ENCODE results near the gene IL1RAPL2. TPM values are rescaled to one million over a fixed set of nuclear protein-coding genes. Genes with fewer than 3 reads are reported as not detected.

The IL1RAPL2 gene
- total RNA-seq, 1 donor from 2014 or later: 0.58 TPM

DNA sequence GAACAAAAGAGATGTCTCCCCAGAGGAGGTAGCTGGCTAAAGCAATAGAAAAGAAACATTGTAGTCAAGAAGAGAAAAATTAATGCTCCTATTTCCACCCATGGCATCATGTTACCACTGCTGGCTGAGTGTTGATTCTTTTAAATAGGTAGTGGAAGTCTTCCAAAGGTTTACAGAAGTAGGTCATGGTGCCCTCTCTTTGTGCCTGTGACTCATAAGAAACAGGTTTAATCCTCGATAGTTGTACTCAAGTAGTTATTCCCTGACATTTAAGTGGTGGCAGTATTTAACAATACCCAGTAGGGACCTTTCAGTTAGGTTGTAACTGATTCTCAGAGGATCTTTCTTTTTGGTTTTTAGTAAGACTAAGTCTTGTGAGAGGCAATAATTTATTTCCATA, 406.7 kb downstream of the IL1RAPL2 start:
- Mint-ChIP-seq H3K4me3 (no peak overlapping the region), H3K27ac (ENCODE audit: unreplicated experiment) (no peak overlapping the region)

GRCh38 chrX:104987063-104987462, 421.1 kb downstream of the IL1RAPL2 start:
- Mint-ChIP-seq H3K4me3 (no peak overlapping the region), H3K36me3 (ENCODE audit: low read depth) (no peaks in the 10 kb centered on the region), H3K27me3 (ENCODE audit: low read depth) (no peaks in the 10 kb centered on the region), H3K27ac (ENCODE audit: unreplicated experiment) (no peak overlapping the region), H3K9me3 (peaks cover 2% of the 10 kb centered on the region), H3K4me1 (no peaks in the 10 kb centered on the region)
- TF ChIP-seq, protein P1, sequence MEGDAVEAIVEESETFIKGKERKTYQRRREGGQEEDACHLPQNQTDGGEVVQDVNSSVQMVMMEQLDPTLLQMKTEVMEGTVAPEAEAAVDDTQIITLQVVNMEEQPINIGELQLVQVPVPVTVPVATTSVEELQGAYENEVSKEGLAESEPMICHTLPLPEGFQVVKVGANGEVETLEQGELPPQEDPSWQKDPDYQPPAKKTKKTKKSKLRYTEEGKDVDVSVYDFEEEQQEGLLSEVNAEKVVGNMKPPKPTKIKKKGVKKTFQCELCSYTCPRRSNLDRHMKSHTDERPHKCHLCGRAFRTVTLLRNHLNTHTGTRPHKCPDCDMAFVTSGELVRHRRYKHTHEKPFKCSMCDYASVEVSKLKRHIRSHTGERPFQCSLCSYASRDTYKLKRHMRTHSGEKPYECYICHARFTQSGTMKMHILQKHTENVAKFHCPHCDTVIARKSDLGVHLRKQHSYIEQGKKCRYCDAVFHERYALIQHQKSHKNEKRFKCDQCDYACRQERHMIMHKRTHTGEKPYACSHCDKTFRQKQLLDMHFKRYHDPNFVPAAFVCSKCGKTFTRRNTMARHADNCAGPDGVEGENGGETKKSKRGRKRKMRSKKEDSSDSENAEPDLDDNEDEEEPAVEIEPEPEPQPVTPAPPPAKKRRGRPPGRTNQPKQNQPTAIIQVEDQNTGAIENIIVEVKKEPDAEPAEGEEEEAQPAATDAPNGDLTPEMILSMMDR (conservative IDR thresholded peaks at IDR 0.05): no peak
- no peak for DNase-seq (ENCODE audit: low read depth, low spot score)

More for the DNA sequence above, 406.7 kb downstream of the IL1RAPL2 start:
- peaks cover 4% of the 10 kb centered on the region for H3K9me3 Mint-ChIP-seq
- TF ChIP-seq, protein P1 (conservative IDR thresholded peaks at IDR 0.05): no peak
- DNase-seq (ENCODE audit: low read depth, low spot score): no peak
- no peaks in the 10 kb centered on the region for H3K4me1 Mint-ChIP-seq
- no peaks in the 10 kb centered on the region for H3K36me3 Mint-ChIP-seq (ENCODE audit: low read depth)
- H3K27me3 Mint-ChIP-seq (ENCODE audit: low read depth): no peaks in the 10 kb centered on the region

DNA sequence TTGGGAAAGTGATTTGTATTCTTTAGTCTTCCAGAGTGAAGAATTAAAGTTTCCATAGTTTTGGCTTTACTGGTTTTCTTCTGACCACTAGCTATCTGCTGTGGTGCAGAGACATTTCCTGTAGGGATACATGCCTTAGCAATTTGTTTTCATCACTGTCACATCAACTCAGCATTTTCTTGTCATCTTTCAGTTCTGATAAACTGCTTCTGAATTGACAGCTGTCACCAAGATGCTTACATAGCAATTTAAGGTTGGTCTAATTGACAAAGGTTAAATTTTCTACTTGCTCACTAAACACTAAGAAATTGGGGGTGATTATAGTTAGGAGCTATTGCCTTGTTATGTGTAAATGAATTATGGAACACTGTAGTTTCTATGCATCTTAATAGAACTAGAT, 422.0 kb downstream of the IL1RAPL2 start:
- TF ChIP-seq, protein P1 (conservative IDR thresholded peaks at IDR 0.05): no peak
- Mint-ChIP-seq H3K27me3 (ENCODE audit: low read depth) (no peaks in the 10 kb centered on the region), H3K4me1 (no peaks in the 10 kb centered on the region), H3K4me3 (no peak overlapping the region), H3K27ac (ENCODE audit: unreplicated experiment) (no peak overlapping the region), H3K9me3 (no peaks in the 10 kb centered on the region), H3K36me3 (ENCODE audit: low read depth) (no peaks in the 10 kb centered on the region)
- no peak for DNase-seq (ENCODE audit: low read depth, low spot score)

GRCh38 chrX:104995546-104995945, 429.5 kb downstream of the IL1RAPL2 start:
- Mint-ChIP-seq H3K27ac (ENCODE audit: unreplicated experiment) (no peak overlapping the region), H3K4me3 (no peak overlapping the region), H3K9me3 (peaks cover 3% of the 10 kb centered on the region), H3K4me1 (no peaks in the 10 kb centered on the region), H3K36me3 (ENCODE audit: low read depth) (peaks cover 3% of the 10 kb centered on the region), H3K27me3 (ENCODE audit: low read depth) (no peaks in the 10 kb centered on the region)
- DNase-seq (ENCODE audit: low read depth, low spot score): no peak
- TF ChIP-seq, protein P1 (conservative IDR thresholded peaks at IDR 0.05): no peak

GRCh38 chrX:105006103-105006502, 440.1 kb downstream of the IL1RAPL2 start:
- Mint-ChIP-seq H3K27ac (ENCODE audit: unreplicated experiment) (no peak overlapping the region), H3K9me3 (peaks cover 8% of the 10 kb centered on the region), H3K27me3 (ENCODE audit: low read depth) (no peaks in the 10 kb centered on the region), H3K36me3 (ENCODE audit: low read depth) (no peaks in the 10 kb centered on the region), H3K4me3 (no peak overlapping the region), H3K4me1 (no peaks in the 10 kb centered on the region)
- no peak for DNase-seq (ENCODE audit: low read depth, low spot score)
- TF ChIP-seq, protein P1 (conservative IDR thresholded peaks at IDR 0.05): no peak

- Mint-ChIP-seq H3K9me3 (peaks cover 8% of the 10 kb centered on the region), H3K36me3 (ENCODE audit: low read depth) (no peaks in the 10 kb centered on the region), H3K27me3 (ENCODE audit: low read depth) (no peaks in the 10 kb centered on the region), H3K4me1 (no peaks in the 10 kb centered on the region), H3K4me3 (no peak overlapping the region), H3K27ac (ENCODE audit: unreplicated experiment) (no peak overlapping the region)
- DNase-seq (ENCODE audit: low read depth, low spot score): no peak
- TF ChIP-seq, protein P1 (conservative IDR thresholded peaks at IDR 0.05): no peak
Observed at GRCh38 chrX:105006996-105007395, 441.0 kb downstream of the IL1RAPL2 start.
